Measurements from ENCODE around the gene RALY.

RALY gene

GRCh38 chr20:34084227-34084923, 90.7 kb downstream of the RALY start:
- H3K27ac Mint-ChIP-seq, result peak overlapping the region; percentile 45
- no peak for ATAC-seq
- peaks cover 22% of the 10 kb centered on the region for H3K4me1 Mint-ChIP-seq
- H3K9me3 Mint-ChIP-seq, result no peaks in the 10 kb centered on the region
- H3K27me3 Mint-ChIP-seq, result no peaks in the 10 kb centered on the region
- H3K36me3 Mint-ChIP-seq, result peaks cover 64% of the 10 kb centered on the region
- H3K4me3 Mint-ChIP-seq, result no peak overlapping the region

DNA sequence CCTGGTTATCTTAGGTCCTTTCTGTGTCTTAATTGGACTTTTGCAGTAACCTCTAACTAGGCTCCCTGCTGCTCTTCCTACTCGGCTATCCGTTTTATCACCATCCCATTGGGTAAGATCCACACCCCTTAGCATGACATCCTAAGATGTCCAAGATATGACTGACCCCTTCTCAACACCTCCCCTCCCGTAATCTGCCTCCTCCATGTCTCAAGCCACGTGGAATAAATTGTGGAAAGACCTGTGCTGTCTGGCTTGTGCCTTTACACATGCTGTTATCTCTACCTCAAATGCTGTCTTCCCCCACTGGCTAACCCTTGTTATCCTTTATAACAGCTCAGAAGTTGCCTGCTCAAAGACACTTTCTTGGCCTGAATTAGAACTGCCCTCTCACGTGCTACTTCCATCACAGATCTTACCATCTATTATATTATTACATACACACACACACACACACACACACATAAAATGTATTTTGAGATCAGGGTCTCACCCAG, 91.9 kb downstream of the RALY start:
- Mint-ChIP-seq H3K36me3 (peaks cover 62% of the 10 kb centered on the region), H3K27ac (peak overlapping the region; percentile 1), H3K4me3 (no peak overlapping the region), H3K9me3 (no peaks in the 10 kb centered on the region), H3K27me3 (no peaks in the 10 kb centered on the region), H3K4me1 (peaks cover 22% of the 10 kb centered on the region)
- ATAC-seq, result no peak

GRCh38 chr20:34088305-34089174, 94.8 kb downstream of the RALY start:
- ATAC-seq, result no peak
- H3K27me3 Mint-ChIP-seq, result no peaks in the 10 kb centered on the region
- no peaks in the 10 kb centered on the region for H3K9me3 Mint-ChIP-seq
- no peak overlapping the region for H3K4me3 Mint-ChIP-seq
- peaks cover 68% of the 10 kb centered on the region for H3K36me3 Mint-ChIP-seq
- H3K27ac Mint-ChIP-seq, result peak overlapping the region; percentile 22
- H3K4me1 Mint-ChIP-seq, result peaks cover 12% of the 10 kb centered on the region

DNA sequence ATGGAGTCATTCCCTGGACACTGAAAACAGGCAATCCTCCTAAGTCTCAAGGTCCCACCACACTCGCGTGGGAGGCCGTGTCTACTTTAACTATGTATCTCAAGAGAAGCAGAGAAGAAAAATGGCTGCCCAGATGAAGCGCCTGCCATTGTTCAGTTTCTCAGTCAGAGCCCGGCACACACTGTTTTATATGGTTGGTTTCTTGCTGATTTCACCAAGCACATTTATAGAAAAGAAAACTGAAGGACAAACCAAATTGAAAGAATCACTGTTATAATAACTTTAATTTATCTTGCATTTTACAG, 95.4 kb downstream of the RALY start:
- H3K9me3 Mint-ChIP-seq, result no peaks in the 10 kb centered on the region
- no peak for ATAC-seq
- no peak overlapping the region for H3K27ac Mint-ChIP-seq
- no peaks in the 10 kb centered on the region for H3K27me3 Mint-ChIP-seq
- peaks cover 6% of the 10 kb centered on the region for H3K4me1 Mint-ChIP-seq
- H3K4me3 Mint-ChIP-seq, result no peak overlapping the region
- H3K36me3 Mint-ChIP-seq, result peaks cover 68% of the 10 kb centered on the region

- Mint-ChIP-seq H3K36me3 (peaks cover 65% of the 10 kb centered on the region), H3K27me3 (no peaks in the 10 kb centered on the region), H3K4me1 (no peaks in the 10 kb centered on the region), H3K27ac (peak overlapping the region; percentile 44), H3K9me3 (no peaks in the 10 kb centered on the region), H3K4me3 (no peak overlapping the region)
- no peak for ATAC-seq
Observed at GRCh38 chr20:34089655-34090345, 96.1 kb downstream of the RALY start.

DNA sequence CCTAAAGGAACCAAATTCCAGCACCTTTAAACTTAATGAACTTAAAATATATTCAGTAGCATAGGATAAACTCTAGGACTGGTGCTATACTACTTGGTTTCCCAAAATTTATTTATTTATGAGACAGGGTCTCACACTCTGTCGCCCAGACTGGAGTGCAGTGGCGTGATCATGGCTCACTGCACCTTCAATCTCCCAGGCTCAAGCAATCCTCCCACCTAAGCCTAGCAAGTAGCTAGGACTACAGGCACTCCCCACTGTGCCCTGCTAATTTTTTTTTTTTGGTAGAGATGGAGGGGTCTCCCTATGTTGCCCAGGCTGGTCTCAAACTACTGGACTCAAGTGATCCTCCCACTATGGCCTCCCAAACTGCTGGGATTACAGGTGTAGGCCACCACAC, 96.9 kb downstream of the RALY start:
- Mint-ChIP-seq H3K27me3 (no peaks in the 10 kb centered on the region), H3K27ac (peak overlapping the region; percentile 44), H3K4me3 (no peak overlapping the region), H3K4me1 (no peaks in the 10 kb centered on the region), H3K36me3 (peaks cover 57% of the 10 kb centered on the region), H3K9me3 (no peaks in the 10 kb centered on the region)
- ATAC-seq, result no peak

DNA sequence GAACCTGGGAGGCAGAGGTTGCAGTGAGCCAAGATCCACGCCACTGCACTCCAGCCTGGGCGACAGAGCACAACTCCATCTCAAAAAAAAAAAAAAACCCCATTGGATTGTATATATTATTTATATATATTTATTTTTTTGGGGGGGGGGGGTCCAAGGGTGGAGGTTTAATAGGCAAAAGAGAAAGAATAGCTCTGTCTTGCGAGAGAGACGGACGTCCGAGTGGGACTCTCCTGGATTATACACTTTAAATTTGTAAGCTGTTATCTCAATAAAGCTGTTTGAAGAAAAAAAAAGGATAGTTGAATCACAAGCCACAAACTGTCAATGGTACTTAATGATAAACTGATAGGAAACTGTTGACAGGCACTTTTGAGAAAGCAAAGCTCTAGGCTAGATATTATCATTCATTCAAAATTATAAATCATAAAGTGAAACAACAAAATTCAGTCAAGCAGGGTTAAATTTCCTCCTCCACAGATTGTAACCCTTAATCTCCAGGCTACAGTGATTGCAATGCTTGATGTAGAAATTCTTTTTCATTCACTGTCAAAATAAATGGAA, 98.0 kb downstream of the RALY start:
- Mint-ChIP-seq H3K9me3 (no peaks in the 10 kb centered on the region), H3K27me3 (no peaks in the 10 kb centered on the region), H3K4me3 (no peak overlapping the region), H3K4me1 (no peaks in the 10 kb centered on the region), H3K27ac (no peak overlapping the region), H3K36me3 (peaks cover 62% of the 10 kb centered on the region)
- no peak for ATAC-seq

DNA sequence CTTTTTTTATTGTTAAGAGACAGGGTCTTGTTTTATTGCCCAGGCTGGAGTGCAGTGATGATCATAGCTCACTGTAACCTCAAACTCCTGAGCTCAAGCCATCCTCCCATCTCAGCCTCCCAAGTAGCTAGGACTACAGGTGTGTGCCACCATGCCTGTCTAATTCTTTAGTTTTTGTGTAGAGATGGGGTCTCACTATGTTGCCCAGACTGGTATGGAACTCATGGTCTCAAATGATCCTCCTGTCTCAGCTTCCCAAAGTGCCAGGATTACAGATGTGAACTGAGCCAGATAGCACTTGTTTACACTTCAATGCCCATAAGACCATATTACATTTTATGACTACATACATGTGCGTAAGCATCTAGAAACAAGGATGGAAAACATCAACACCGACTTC, 100.2 kb downstream of the RALY start:
- no peak for ATAC-seq
- no peaks in the 10 kb centered on the region for H3K4me1 Mint-ChIP-seq
- peaks cover 57% of the 10 kb centered on the region for H3K36me3 Mint-ChIP-seq
- H3K4me3 Mint-ChIP-seq, result no peak overlapping the region
- H3K27ac Mint-ChIP-seq, result no peak overlapping the region
- H3K27me3 Mint-ChIP-seq, result no peaks in the 10 kb centered on the region
- no peaks in the 10 kb centered on the region for H3K9me3 Mint-ChIP-seq

DNA sequence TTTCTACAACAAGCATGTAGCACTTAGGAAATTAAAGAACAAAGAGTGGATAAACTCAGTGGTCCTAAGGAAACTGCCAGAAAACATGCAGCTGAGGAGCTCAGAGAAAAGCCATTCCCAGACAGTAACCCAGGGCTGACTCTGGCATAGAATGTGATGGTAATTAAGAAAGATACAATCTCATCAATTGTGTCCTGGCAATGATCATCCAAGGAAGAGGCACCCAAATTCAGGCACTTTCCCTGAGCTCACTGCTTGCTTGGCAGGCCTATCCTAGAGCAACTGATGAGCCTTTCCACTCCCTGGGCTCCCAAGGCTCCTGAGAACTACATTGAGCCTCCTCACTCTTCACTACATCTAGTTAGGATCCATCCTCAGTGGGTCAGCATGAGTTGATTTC, 102.1 kb downstream of the RALY start:
- Mint-ChIP-seq H3K27me3 (no peaks in the 10 kb centered on the region), H3K4me3 (no peak overlapping the region), H3K27ac (no peak overlapping the region), H3K9me3 (no peaks in the 10 kb centered on the region), H3K36me3 (peaks cover 55% of the 10 kb centered on the region), H3K4me1 (no peaks in the 10 kb centered on the region)
- no peak for ATAC-seq

DNA sequence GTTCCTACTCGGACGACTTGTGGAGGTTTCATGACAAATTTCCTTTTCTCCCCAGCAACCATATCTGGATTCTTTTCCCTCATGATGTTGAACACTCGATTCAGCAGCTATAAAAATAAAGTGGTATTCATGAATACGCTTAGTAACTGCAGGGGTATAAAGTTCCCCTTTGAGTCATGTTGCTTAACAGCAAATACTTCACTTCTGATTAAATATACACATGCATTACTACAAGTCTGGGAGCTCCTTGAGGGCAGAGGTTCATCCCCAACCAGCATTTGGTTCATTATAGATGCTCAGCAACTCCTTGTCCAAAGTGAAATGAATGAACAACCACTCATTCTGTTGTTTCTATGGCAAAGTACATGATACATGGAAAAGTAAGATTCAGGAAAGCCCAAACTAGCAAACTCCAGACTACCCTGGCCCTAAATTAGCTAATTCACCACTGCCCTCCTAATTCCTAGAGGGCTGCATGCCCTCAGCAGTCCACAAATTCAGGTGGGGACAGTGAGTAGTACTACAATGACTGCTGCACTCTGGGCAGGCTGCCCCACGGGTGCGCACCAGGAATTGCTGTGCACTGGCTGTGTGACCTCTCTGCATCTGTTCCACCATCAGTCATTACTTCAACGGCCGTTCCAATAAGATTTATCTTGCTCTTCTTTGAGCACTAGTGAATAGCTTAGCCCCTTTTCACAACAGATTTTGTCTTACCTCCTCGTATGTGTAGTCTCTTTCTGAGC, 103.2 kb downstream of the RALY start:
- ATAC-seq, result no peak
- no peaks in the 10 kb centered on the region for H3K27me3 Mint-ChIP-seq
- H3K27ac Mint-ChIP-seq, result no peak overlapping the region
- peaks cover 49% of the 10 kb centered on the region for H3K36me3 Mint-ChIP-seq
- H3K4me3 Mint-ChIP-seq, result no peak overlapping the region
- no peaks in the 10 kb centered on the region for H3K4me1 Mint-ChIP-seq
- H3K9me3 Mint-ChIP-seq, result no peaks in the 10 kb centered on the region

DNA sequence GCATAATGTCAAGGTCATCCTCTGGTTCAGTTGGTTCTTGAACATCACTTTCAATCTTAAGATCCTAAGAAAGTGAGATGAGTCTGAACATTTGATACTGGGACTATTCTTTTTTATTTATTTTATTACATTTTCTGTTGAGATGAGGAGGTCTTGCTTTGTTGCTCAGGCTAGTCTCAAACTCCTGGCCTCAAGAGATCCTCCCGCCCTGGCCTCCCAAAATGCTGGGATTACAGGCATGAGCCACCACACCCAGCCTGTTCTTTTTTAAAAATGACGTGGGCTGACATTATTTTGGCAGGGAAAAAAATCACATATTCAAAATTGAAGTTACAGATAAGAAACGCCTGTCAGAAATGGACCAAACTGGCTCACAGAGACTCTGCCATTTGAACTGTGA, 104.9 kb downstream of the RALY start:
- Mint-ChIP-seq H3K9me3 (no peaks in the 10 kb centered on the region), H3K4me1 (no peaks in the 10 kb centered on the region), H3K4me3 (no peak overlapping the region), H3K27me3 (no peaks in the 10 kb centered on the region), H3K36me3 (peaks cover 43% of the 10 kb centered on the region), H3K27ac (no peak overlapping the region)
- no peak for ATAC-seq

- H3K9me3 Mint-ChIP-seq, result no peaks in the 10 kb centered on the region
- no peak overlapping the region for H3K27ac Mint-ChIP-seq
- peaks cover 45% of the 10 kb centered on the region for H3K36me3 Mint-ChIP-seq
- ATAC-seq, result no peak
- H3K4me3 Mint-ChIP-seq, result no peak overlapping the region
- H3K27me3 Mint-ChIP-seq, result no peaks in the 10 kb centered on the region
- peaks cover 9% of the 10 kb centered on the region for H3K4me1 Mint-ChIP-seq
Observed at GRCh38 chr20:34099675-34100074, 106.0 kb downstream of the RALY start.

- no peak overlapping the region for H3K27ac Mint-ChIP-seq
- ATAC-seq, result no peak
- no peaks in the 10 kb centered on the region for H3K27me3 Mint-ChIP-seq
- H3K9me3 Mint-ChIP-seq, result no peaks in the 10 kb centered on the region
- H3K36me3 Mint-ChIP-seq, result peaks cover 54% of the 10 kb centered on the region
- H3K4me1 Mint-ChIP-seq, result peaks cover 18% of the 10 kb centered on the region
- no peak overlapping the region for H3K4me3 Mint-ChIP-seq
Observed at GRCh38 chr20:34100576-34100975, 106.9 kb downstream of the RALY start.

DNA sequence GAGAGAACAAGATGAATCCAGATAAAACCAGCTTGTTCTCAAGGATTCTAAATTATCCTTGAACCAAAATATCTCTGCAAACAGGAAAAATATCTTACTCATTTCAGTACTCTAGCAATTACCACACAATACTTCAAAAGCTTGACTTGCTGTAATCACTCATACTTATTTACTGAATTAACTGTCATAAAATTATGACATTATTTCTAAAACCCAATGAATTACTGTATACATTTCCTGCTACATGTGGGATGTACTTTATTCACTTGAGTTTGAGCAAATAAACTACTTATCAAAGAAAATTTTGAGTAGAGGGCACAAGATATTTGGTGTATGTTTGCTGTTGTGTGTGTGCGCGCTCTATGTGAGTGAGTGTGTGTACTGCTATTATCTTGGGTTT, 108.6 kb downstream of the RALY start:
- ATAC-seq, result no peak
- H3K4me1 Mint-ChIP-seq, result peaks cover 36% of the 10 kb centered on the region
- peaks cover 45% of the 10 kb centered on the region for H3K36me3 Mint-ChIP-seq
- no peaks in the 10 kb centered on the region for H3K27me3 Mint-ChIP-seq
- H3K9me3 Mint-ChIP-seq, result no peaks in the 10 kb centered on the region
- no peak overlapping the region for H3K4me3 Mint-ChIP-seq
- H3K27ac Mint-ChIP-seq, result no peak overlapping the region

DNA sequence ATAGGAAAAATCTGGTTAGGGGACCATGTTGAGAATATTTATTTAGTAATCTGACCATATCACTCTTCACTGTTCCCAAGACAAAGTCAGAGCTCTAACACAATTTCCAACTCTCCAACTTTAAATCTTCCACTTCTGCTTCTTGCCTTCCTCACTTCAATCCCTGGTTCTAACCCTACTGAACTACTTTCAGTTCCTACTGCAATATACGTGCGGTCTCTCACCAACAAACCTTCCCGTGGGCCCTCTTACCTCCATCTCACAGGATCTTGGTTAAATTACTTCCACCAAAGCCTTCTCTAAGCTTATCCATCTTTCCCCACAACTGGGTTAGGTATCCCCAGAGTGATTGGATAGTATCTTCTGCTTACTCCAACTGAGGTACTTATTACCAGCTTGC, 110.3 kb downstream of the RALY start:
- H3K27ac Mint-ChIP-seq, result peak overlapping the region; percentile 45
- no peaks in the 10 kb centered on the region for H3K27me3 Mint-ChIP-seq
- ATAC-seq, result no peak
- no peaks in the 10 kb centered on the region for H3K9me3 Mint-ChIP-seq
- H3K4me3 Mint-ChIP-seq, result no peak overlapping the region
- H3K36me3 Mint-ChIP-seq, result peaks cover 51% of the 10 kb centered on the region
- peaks cover 53% of the 10 kb centered on the region for H3K4me1 Mint-ChIP-seq
